Measurements from ENCODE around the gene RPS4Y1.
A peak's percentile ranks its signal among the peaks of the same experiment; 100 is the strongest.
"Not testable (repeated sequence)": the region's sequence is repeated elsewhere in the genome, so short reads cannot be mapped to it uniquely, and the experiment has no call there.

Gene RPS4Y1

GRCh38 chrY:2841471-2841893, at the start of gene RPS4Y1:
Gene RPS4Y1, plus strand, starts transcription at chrY:2841602. Its CDS starts 23 bp downstream, at chrY:2841625.
- DNase-seq (ENCODE audit: low read depth in 2 of 2) = peak in 1 of 2 donors; percentile 29

- DNase-seq (ENCODE audit: low read depth in 2 of 2) = no peak
Measured at GRCh38 chrY:2796977-2797523, 44.4 kb upstream of the RPS4Y1 start.

GRCh38 chrY:2797991-2798390, 43.4 kb upstream of the RPS4Y1 start:
- DNase-seq (ENCODE audit: low read depth in 2 of 2) = no peak

GRCh38 chrY:2800246-2800645, 41.2 kb upstream of the RPS4Y1 start:
- DNase-seq (ENCODE audit: low read depth in 2 of 2) = no peak

GRCh38 chrY:2817146-2817896, 24.1 kb upstream of the RPS4Y1 start:
- not testable (repeated sequence) for DNase-seq (ENCODE audit: low read depth in 2 of 2)

- DNase-seq (ENCODE audit: low read depth in 2 of 2) = no peak
Measured at GRCh38 chrY:2824471-2824870, 16.9 kb upstream of the RPS4Y1 start.

GRCh38 chrY:2828497-2828896, 12.9 kb upstream of the RPS4Y1 start:
- DNase-seq (ENCODE audit: low read depth in 2 of 2) = no peak

- DNase-seq (ENCODE audit: low read depth in 2 of 2) = no peak
Measured at GRCh38 chrY:2835230-2835629, 6.2 kb upstream of the RPS4Y1 start.

- DNase-seq (ENCODE audit: low read depth in 2 of 2) = no peak
Measured at GRCh38 chrY:2837078-2837477, 4.3 kb upstream of the RPS4Y1 start.

GRCh38 chrY:2837932-2838331, 3.5 kb upstream of the RPS4Y1 start:
- DNase-seq (ENCODE audit: low read depth in 2 of 2) = no peak

GRCh38 chrY:2846791-2847190, 5.4 kb downstream of the RPS4Y1 start:
- no peak for DNase-seq (ENCODE audit: low read depth in 2 of 2)

GRCh38 chrY:2848384-2848783, 7.0 kb downstream of the RPS4Y1 start:
- no peak for DNase-seq (ENCODE audit: low read depth in 2 of 2)

- DNase-seq (ENCODE audit: low read depth in 2 of 2) = no peak
Measured at GRCh38 chrY:2849368-2849767, 8.0 kb downstream of the RPS4Y1 start.

- no peak for DNase-seq (ENCODE audit: low read depth in 2 of 2)
Measured at GRCh38 chrY:2854145-2854774, 12.9 kb downstream of the RPS4Y1 start.

- DNase-seq (ENCODE audit: low read depth in 2 of 2) = no peak
Measured at GRCh38 chrY:2857068-2857467, 15.7 kb downstream of the RPS4Y1 start.

- DNase-seq (ENCODE audit: low read depth in 2 of 2) = no peak
Measured at GRCh38 chrY:2857686-2858085, 16.3 kb downstream of the RPS4Y1 start.

- DNase-seq (ENCODE audit: low read depth in 2 of 2) = no peak
Measured at GRCh38 chrY:2859782-2860181, 18.4 kb downstream of the RPS4Y1 start.

GRCh38 chrY:2860511-2860910, 19.1 kb downstream of the RPS4Y1 start:
- no peak for DNase-seq (ENCODE audit: low read depth in 2 of 2)

GRCh38 chrY:2866581-2866980, 25.2 kb downstream of the RPS4Y1 start:
- no peak for DNase-seq (ENCODE audit: low read depth in 2 of 2)

- no peak for DNase-seq (ENCODE audit: low read depth in 2 of 2)
Measured at GRCh38 chrY:2867469-2867868, 26.1 kb downstream of the RPS4Y1 start.

GRCh38 chrY:2868035-2868607, 26.7 kb downstream of the RPS4Y1 start:
- no peak for DNase-seq (ENCODE audit: low read depth in 2 of 2)

GRCh38 chrY:2872234-2872633, 30.8 kb downstream of the RPS4Y1 start:
- DNase-seq (ENCODE audit: low read depth in 2 of 2) = not testable (repeated sequence)

GRCh38 chrY:2874211-2874610, 32.8 kb downstream of the RPS4Y1 start:
- no peak for DNase-seq (ENCODE audit: low read depth in 2 of 2)

All from stimulated activated CD8-positive, alpha-beta memory T cell treated with anti-CD3 and anti-CD28 coated beads, Interleukin-7, amount 100 ng/mL, for 4 hours (primary cell).